Measurements from ENCODE around the gene RNF126. TPM values are rescaled to one million over a fixed set of nuclear protein-coding genes. Genes with fewer than 3 reads are reported as not detected.
"Not testable (repeated sequence)": the region's sequence is repeated elsewhere in the genome, so short reads cannot be mapped to it uniquely, and the experiment has no call there.

RNF126 gene
- total RNA-seq, 4 donors from 2014 or later: 72.3 to 148 (median 129) TPM

GRCh38 chr19:607301-608154, 55.5 kb downstream of the RNF126 start:
- H3K4me3 ChIP-seq: no peak overlapping the region
- in situ Hi-C loops (cut with MboI; ENCODE audit: low sequenced_read_pairs in 4 of 4): no loop called here
- intact Hi-C loops (cut with DNase I; ENCODE audit: low total_unique reads): no loop called here
- TF ChIP-seq CTCF (IDR thresholded peaks at IDR 0.05 in 4 of 5, conservative IDR thresholded peaks at IDR 0.05 in 1 of 5) (no peak), POLR2A (IDR thresholded peaks at IDR 0.05) (no peak)
- no peak overlapping the region for H3K27ac ChIP-seq
- no peaks in the 10 kb centered on the region for H3K9me3 ChIP-seq
- ATAC-seq: no peak
- no peak for DNase-seq
- peaks cover 3 to 12% (median 8%) of the 10 kb centered on the region in 3 donors for H3K27me3 ChIP-seq
- no peaks in the 10 kb centered on the region for H3K36me3 ChIP-seq
- no peaks in the 10 kb centered on the region for H3K4me1 ChIP-seq

GRCh38 chr19:605061-605971, 57.7 kb downstream of the RNF126 start:
- H3K27ac ChIP-seq; H3K36me3 ChIP-seq; in situ Hi-C loops (cut with MboI; ENCODE audit: low sequenced_read_pairs in 4 of 4); H3K4me1 ChIP-seq; H3K4me3 ChIP-seq; DNase-seq; H3K9me3 ChIP-seq; ATAC-seq; H3K27me3 ChIP-seq; intact Hi-C loops (cut with DNase I; ENCODE audit: low total_unique reads): not testable (repeated sequence)

- no peaks in the 10 kb centered on the region for H3K4me1 ChIP-seq
- no peaks in the 10 kb centered on the region for H3K36me3 ChIP-seq
- no peak for TF ChIP-seq CTCF (IDR thresholded peaks at IDR 0.05 in 4 of 5, conservative IDR thresholded peaks at IDR 0.05 in 1 of 5)
- in situ Hi-C loops (cut with MboI; ENCODE audit: low sequenced_read_pairs in 4 of 4): no loop called here
- no peaks in the 10 kb centered on the region for H3K9me3 ChIP-seq
- ATAC-seq (no peak), DNase-seq (no peak)
- no peak overlapping the region for H3K4me3 ChIP-seq
- H3K27me3 ChIP-seq: peaks cover 2 to 8% (median 3%) of the 10 kb centered on the region in 3 donors
- H3K27ac ChIP-seq: no peak overlapping the region
- intact Hi-C loops (cut with DNase I; ENCODE audit: low total_unique reads): no loop called here
Measured at GRCh38 chr19:604355-604754, 58.7 kb downstream of the RNF126 start.

DNA sequence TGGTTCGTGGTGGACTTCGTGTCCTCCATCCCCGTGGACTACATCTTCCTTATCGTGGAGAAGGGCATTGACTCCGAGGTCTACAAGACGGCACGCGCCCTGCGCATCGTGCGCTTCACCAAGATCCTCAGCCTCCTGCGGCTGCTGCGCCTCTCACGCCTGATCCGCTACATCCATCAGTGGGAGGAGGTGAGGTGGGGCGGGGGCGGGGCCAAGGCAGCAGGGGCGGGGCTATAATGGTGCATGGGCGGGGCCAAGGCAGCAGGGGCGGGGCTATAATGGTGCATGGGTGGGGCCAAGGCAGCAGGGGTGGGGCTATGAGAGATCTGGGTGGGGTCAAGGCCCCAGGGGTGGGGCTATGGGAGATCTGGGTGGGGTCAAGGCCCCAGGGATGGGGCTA, 59.2 kb downstream of the RNF126 start:
- in situ Hi-C loops (cut with MboI; ENCODE audit: low sequenced_read_pairs in 4 of 4); H3K27ac ChIP-seq; intact Hi-C loops (cut with DNase I; ENCODE audit: low total_unique reads); H3K4me1 ChIP-seq; H3K4me3 ChIP-seq; DNase-seq; H3K9me3 ChIP-seq; H3K27me3 ChIP-seq; H3K36me3 ChIP-seq; ATAC-seq: not testable (repeated sequence)

GRCh38 chr19:603302-603639, 59.7 kb downstream of the RNF126 start:
- H3K4me1 ChIP-seq; H3K27ac ChIP-seq; H3K4me3 ChIP-seq; H3K9me3 ChIP-seq; H3K27me3 ChIP-seq; H3K36me3 ChIP-seq; ATAC-seq; in situ Hi-C loops (cut with MboI; ENCODE audit: low sequenced_read_pairs in 4 of 4); intact Hi-C loops (cut with DNase I; ENCODE audit: low total_unique reads); DNase-seq: not testable (repeated sequence)
